ENCODE measurements around the gene HSPA1L. TPM values are rescaled to one million over a fixed set of nuclear protein-coding genes. Genes with fewer than 3 reads are reported as not detected.

HSPA1L gene
- total RNA-seq, 1 experiment from 2014 or later, result 1.2 TPM

- TF ChIP-seq, protein P1, sequence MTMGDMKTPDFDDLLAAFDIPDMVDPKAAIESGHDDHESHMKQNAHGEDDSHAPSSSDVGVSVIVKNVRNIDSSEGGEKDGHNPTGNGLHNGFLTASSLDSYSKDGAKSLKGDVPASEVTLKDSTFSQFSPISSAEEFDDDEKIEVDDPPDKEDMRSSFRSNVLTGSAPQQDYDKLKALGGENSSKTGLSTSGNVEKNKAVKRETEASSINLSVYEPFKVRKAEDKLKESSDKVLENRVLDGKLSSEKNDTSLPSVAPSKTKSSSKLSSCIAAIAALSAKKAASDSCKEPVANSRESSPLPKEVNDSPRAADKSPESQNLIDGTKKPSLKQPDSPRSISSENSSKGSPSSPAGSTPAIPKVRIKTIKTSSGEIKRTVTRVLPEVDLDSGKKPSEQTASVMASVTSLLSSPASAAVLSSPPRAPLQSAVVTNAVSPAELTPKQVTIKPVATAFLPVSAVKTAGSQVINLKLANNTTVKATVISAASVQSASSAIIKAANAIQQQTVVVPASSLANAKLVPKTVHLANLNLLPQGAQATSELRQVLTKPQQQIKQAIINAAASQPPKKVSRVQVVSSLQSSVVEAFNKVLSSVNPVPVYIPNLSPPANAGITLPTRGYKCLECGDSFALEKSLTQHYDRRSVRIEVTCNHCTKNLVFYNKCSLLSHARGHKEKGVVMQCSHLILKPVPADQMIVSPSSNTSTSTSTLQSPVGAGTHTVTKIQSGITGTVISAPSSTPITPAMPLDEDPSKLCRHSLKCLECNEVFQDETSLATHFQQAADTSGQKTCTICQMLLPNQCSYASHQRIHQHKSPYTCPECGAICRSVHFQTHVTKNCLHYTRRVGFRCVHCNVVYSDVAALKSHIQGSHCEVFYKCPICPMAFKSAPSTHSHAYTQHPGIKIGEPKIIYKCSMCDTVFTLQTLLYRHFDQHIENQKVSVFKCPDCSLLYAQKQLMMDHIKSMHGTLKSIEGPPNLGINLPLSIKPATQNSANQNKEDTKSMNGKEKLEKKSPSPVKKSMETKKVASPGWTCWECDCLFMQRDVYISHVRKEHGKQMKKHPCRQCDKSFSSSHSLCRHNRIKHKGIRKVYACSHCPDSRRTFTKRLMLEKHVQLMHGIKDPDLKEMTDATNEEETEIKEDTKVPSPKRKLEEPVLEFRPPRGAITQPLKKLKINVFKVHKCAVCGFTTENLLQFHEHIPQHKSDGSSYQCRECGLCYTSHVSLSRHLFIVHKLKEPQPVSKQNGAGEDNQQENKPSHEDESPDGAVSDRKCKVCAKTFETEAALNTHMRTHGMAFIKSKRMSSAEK (CRISPR knock-in tag; IDR thresholded peaks at IDR 0.05; ENCODE audit: borderline replicate concordance), result no peak
Observed at GRCh38 chr6:31784098-31784925, 30.8 kb downstream of the HSPA1L start (continued).

DNA sequence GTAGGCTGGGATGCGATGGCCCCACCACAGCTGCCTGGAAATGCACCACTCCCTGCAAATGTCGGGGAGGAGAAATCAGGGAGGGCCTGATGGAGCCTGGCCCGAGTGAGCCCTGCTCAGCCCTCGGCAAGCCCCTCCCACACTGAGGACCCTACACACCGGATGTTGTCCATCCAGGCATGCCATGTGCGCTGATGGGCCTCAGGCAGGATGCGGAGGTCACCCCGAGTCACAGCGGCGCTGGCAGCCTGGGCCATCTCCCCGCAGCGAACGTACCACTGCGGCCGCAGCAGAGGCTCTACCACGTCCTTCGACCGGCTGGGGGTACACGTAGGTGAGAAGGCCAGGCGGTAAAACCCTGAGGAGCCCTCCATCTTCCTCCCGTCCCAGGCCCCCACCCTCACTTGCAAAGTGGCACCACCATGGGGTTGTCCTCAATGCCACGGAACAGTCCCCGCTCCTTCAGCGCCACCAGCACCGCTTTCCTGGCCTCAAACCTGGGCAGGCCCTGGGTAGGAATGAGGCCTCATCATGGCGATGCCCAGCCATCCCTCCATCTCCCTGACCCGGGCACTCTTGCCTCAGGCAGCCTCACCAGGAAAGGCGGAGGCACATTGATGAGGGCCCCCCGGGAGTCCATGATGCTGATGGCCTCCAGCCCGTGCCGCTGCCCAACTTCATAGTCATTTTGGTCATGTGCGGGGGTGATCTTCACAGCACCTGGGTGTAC is 32.8 kb downstream of the HSPA1L start:
- no peak overlapping the region for H3K4me3 Mint-ChIP-seq
- ChIA-PET CTCF (interaction anchor here (0.9 to 1.1 kb wide), 2 partner anchors 9 to 13 kb away, joined by 3 to 4 read pairs; no protein-coding TSS in a partner anchor), POLR2A (no interaction called here)

GRCh38 chr6:31781244-31782125 is 33.6 kb downstream of the HSPA1L start:
- Mint-ChIP-seq H3K27ac (no peak overlapping the region; the same call in 1 of the 2 replicates), H3K9me3 (no peaks in the 10 kb centered on the region), H3K4me1 (0 out of 2 replicates have a peak, but pooled peaks cover under 1% of the 10 kb centered on the region), H3K27me3 (ENCODE audit: low read depth) (no peaks in the 10 kb centered on the region), H3K4me3 (no peak overlapping the region), H3K36me3 (peaks cover 31% of the 10 kb centered on the region)
- POLR2A ChIA-PET, result no interaction called here
- no peak for DNase-seq (ENCODE audit: low spot score)
- CTCF ChIA-PET, result interaction anchor here (1.1 to 1.3 kb wide), 2 partner anchors 12 to 144 kb away, joined by 3 to 4 read pairs; no protein-coding TSS in a partner anchor
- no peak; the same call in 1 of the 2 replicates for ATAC-seq
- TF ChIP-seq TCF7 (CRISPR knock-in tag; IDR thresholded peaks at IDR 0.05; ENCODE audit: low read depth) (no peak), MXD4 (CRISPR knock-in tag; IDR thresholded peaks at IDR 0.05; ENCODE audit: borderline replicate concordance) (no peak), ZNF138 (CRISPR knock-in tag; conservative IDR thresholded peaks at IDR 0.05) (no peak), NFYB (CRISPR knock-in tag; conservative IDR thresholded peaks at IDR 0.05; ENCODE audit: low read depth) (no peak), CREB1 (CRISPR knock-in tag; IDR thresholded peaks at IDR 0.05) (no peak), FOXK1 (CRISPR knock-in tag; IDR thresholded peaks at IDR 0.05) (no peak), MYBL2 (CRISPR knock-in tag; IDR thresholded peaks at IDR 0.05) (no peak), CBFB (CRISPR knock-in tag; IDR thresholded peaks at IDR 0.05; ENCODE audit: low read depth) (no peak), ARID4B (CRISPR knock-in tag; IDR thresholded peaks at IDR 0.05; ENCODE audit: borderline replicate concordance) (no peak)
- TF ChIP-seq, protein P2, sequence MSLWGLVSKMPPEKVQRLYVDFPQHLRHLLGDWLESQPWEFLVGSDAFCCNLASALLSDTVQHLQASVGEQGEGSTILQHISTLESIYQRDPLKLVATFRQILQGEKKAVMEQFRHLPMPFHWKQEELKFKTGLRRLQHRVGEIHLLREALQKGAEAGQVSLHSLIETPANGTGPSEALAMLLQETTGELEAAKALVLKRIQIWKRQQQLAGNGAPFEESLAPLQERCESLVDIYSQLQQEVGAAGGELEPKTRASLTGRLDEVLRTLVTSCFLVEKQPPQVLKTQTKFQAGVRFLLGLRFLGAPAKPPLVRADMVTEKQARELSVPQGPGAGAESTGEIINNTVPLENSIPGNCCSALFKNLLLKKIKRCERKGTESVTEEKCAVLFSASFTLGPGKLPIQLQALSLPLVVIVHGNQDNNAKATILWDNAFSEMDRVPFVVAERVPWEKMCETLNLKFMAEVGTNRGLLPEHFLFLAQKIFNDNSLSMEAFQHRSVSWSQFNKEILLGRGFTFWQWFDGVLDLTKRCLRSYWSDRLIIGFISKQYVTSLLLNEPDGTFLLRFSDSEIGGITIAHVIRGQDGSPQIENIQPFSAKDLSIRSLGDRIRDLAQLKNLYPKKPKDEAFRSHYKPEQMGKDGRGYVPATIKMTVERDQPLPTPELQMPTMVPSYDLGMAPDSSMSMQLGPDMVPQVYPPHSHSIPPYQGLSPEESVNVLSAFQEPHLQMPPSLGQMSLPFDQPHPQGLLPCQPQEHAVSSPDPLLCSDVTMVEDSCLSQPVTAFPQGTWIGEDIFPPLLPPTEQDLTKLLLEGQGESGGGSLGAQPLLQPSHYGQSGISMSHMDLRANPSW (CRISPR knock-in tag; conservative IDR thresholded peaks at IDR 0.05; ENCODE audit: low read depth), result no peak

More for the DNA sequence above, 32.8 kb downstream of the HSPA1L start:
- peak; percentile 11; the same call in 1 of the 2 replicates for ATAC-seq
- no peak for DNase-seq (ENCODE audit: low spot score)
- Mint-ChIP-seq H3K36me3 (peaks cover 31% of the 10 kb centered on the region), H3K27me3 (ENCODE audit: low read depth) (no peaks in the 10 kb centered on the region), H3K9me3 (no peaks in the 10 kb centered on the region), H3K4me1 (no peaks in the 10 kb centered on the region), H3K27ac (no peak overlapping the region)
- no peak for TF ChIP-seq CREB1 (CRISPR knock-in tag; IDR thresholded peaks at IDR 0.05)
- TF ChIP-seq E2F1 (CRISPR knock-in tag; IDR thresholded peaks at IDR 0.05), result no peak
